ENCODE measurements around the gene PNPO.

DNA sequence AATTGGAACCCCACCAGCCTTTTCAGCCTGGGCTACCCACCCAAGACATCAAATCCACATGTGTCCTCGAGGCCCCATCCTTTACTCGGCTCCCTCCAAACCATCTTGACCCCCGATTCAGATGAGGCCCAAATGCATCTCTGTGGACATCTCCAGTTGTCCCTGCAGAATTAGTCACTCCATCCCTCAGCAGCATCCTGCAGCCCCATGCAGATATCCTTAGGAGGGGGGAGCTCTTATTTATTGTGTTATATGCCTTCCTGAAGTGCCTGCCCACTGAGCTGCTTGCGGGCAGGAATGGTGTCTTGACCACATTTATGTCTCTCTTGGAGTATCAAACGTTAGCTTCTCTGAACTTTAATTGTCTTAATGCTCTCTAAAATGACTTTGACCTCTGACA, 45.1 kb downstream of the PNPO start:
- TF ChIP-seq, protein P1, sequence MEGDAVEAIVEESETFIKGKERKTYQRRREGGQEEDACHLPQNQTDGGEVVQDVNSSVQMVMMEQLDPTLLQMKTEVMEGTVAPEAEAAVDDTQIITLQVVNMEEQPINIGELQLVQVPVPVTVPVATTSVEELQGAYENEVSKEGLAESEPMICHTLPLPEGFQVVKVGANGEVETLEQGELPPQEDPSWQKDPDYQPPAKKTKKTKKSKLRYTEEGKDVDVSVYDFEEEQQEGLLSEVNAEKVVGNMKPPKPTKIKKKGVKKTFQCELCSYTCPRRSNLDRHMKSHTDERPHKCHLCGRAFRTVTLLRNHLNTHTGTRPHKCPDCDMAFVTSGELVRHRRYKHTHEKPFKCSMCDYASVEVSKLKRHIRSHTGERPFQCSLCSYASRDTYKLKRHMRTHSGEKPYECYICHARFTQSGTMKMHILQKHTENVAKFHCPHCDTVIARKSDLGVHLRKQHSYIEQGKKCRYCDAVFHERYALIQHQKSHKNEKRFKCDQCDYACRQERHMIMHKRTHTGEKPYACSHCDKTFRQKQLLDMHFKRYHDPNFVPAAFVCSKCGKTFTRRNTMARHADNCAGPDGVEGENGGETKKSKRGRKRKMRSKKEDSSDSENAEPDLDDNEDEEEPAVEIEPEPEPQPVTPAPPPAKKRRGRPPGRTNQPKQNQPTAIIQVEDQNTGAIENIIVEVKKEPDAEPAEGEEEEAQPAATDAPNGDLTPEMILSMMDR (IDR thresholded peaks at IDR 0.05): no peak
- no peak for TF ChIP-seq EZH2 (IDR thresholded peaks at IDR 0.05)
